Left lung (tissue), 10 donors: ENCODE measurements around the gene TMEM235. TPM values are rescaled to one million over a fixed set of nuclear protein-coding genes. Genes with fewer than 3 reads are reported as not detected.

Experiments used
- ATAC-seq: fragments of 200-7000 bp; cut with Tn5 transposase; one replicate; pipeline ENCODE4 v1.9.1; 2020; ENCODE audit warnings: moderate library complexity
- DNase-seq, 4 donors: peaks; one replicate each; pipeline ENCODE4 v3.0.0-alpha.2; 2013 to 2020
- H3K27ac ChIP-seq, 2 donors: fragments of 200-600 bp; sonication (generic) in 1 of 2; one replicate each; pipeline versions ENCODE4 v1.5.0 to v1.8.0; 2020 to 2021
- H3K27me3 ChIP-seq, 2 donors: fragments of 200-600 bp; sonication (generic) in 1 of 2; one replicate each; pipeline versions ENCODE4 v1.5.0 to v1.8.0; 2020 to 2021
- H3K36me3 ChIP-seq, 2 donors: fragments of 200-600 bp; sonication (generic) in 1 of 2; one replicate each; pipeline versions ENCODE4 v1.5.0 to v1.8.0; 2020 to 2021
- H3K4me1 ChIP-seq, 2 donors: fragments of 200-600 bp; one replicate each; pipeline ENCODE4 v1.8.0; 2021
- H3K4me3 ChIP-seq, 2 donors: fragments of 200-600 bp; sonication (generic) in 1 of 2; one replicate each; pipeline versions ENCODE4 v1.5.0 to v1.8.0; 2020 to 2021; ENCODE audit warnings: mild to moderate bottlenecking in 1 of 2
- H3K9me3 ChIP-seq, 2 donors: fragments of 200-600 bp; sonication (generic) in 1 of 2; one replicate each; pipeline versions ENCODE4 v1.5.0 to v1.8.0; 2020 to 2021
- CTCF ChIP-seq, 2 donors: fragments of 200-600 bp; sonication (generic) in 1 of 2; IDR thresholded peaks; one replicate each; pipeline versions ENCODE4 v1.5.0 to v1.8.0; 2021; ENCODE audit warnings: antibody characterized with exemption in 2 of 2
- intact Hi-C, 2 donors: fragments of 100-400 bp; cut with DNase I; formaldehyde crosslinking; loops; one replicate each; pipeline versions ENCODE4 v1.11.2 to v1.14.2; 2022
- polyA plus RNA-seq, 6 donors: library from polyadenylated mRNA; unstranded; fragments of 120-200 nt; gene quantifications; one replicate each; pipeline ENCODE4 v1.2.1, GENCODE V29; 2013; ENCODE audit not compliant: insufficient read length in 6 of 6
- total RNA-seq, 2 donors: library from RNA; stranded (reverse); fragmentation: NEBNext Ultra II Directional; extraction: Animal tissue kit (Norgen Biotek cat#: 25700); gene quantifications; one replicate each; pipeline ENCODE4 v1.2.1, GENCODE V29; 2021
- donor health status: DM: no; HTN: yes; CAD: no.
- donor health status: DM: no; HTN: no; CAD: no.

Gene TMEM235
- total and polyA plus RNA-seq, 8 donors: 0.11 to 0.35 (median 0.23) TPM; not detected in 4

GRCh38 chr17:78269955-78270381 is 38.5 kb downstream of the TMEM235 start:
- intact Hi-C loops: no loop called here
- Histone ChIP-seq H3K9me3 (no peaks in the 10 kb centered on the region), H3K36me3 (no peaks in the 10 kb centered on the region), H3K27ac (no peak overlapping the region), H3K4me1 (peaks cover 21 to 68% of the 10 kb centered on the region in 2 donors), H3K27me3 (peaks cover 0 to 6% of the 10 kb centered on the region in 2 donors), H3K4me3 (no peak overlapping the region)
- no peak for TF ChIP-seq CTCF (IDR thresholded peaks at IDR 0.05)
- no peak for DNase-seq
- no peak for ATAC-seq

- TF ChIP-seq CTCF (IDR thresholded peaks at IDR 0.05): no peak
- DNase-seq (no peak), ATAC-seq (no peak)
- Histone ChIP-seq H3K36me3 (no peaks in the 10 kb centered on the region), H3K4me1 (peaks cover 15 to 53% of the 10 kb centered on the region in 2 donors), H3K27me3 (peaks cover 0 to 6% of the 10 kb centered on the region in 2 donors), H3K9me3 (no peaks in the 10 kb centered on the region), H3K27ac (no peak overlapping the region), H3K4me3 (no peak overlapping the region)
- intact Hi-C loops: no loop called here
Measured at GRCh38 chr17:78271419-78272170, 40.2 kb downstream of the TMEM235 start.

GRCh38 chr17:78272181-78272913 is 40.9 kb downstream of the TMEM235 start:
- peaks cover 0 to 6% of the 10 kb centered on the region in 2 donors for H3K27me3 ChIP-seq
- no peaks in the 10 kb centered on the region for H3K9me3 ChIP-seq
- TF ChIP-seq CTCF (IDR thresholded peaks at IDR 0.05): no peak
- H3K4me1 ChIP-seq: peaks cover 15 to 45% of the 10 kb centered on the region in 2 donors
- ATAC-seq: peak; percentile 91
- H3K4me3 ChIP-seq: peak overlapping the region in 1 of 2 donors; percentile 14
- peak overlapping the region; percentile 41 to 63 for H3K27ac ChIP-seq
- peak in 3 of 4 donors; percentile 60 to 89 (median 88) for DNase-seq
- H3K36me3 ChIP-seq: no peaks in the 10 kb centered on the region
- intact Hi-C loops: no loop called here

- DNase-seq: no peak
- H3K4me1 ChIP-seq: peaks cover 15 to 42% of the 10 kb centered on the region in 2 donors
- peak; percentile 48 for ATAC-seq
- peak overlapping the region in 1 of 2 donors; percentile 14 for H3K4me3 ChIP-seq
- intact Hi-C loops: no loop called here
- H3K36me3 ChIP-seq: no peaks in the 10 kb centered on the region
- H3K9me3 ChIP-seq: no peaks in the 10 kb centered on the region
- H3K27ac ChIP-seq: peak overlapping the region; percentile 41 to 63
- TF ChIP-seq CTCF (IDR thresholded peaks at IDR 0.05): no peak
- peaks cover 0 to 6% of the 10 kb centered on the region in 2 donors for H3K27me3 ChIP-seq
Measured at GRCh38 chr17:78272914-78273258, 41.5 kb downstream of the TMEM235 start.

GRCh38 chr17:78273813-78274212 is 42.4 kb downstream of the TMEM235 start:
- intact Hi-C loops: no loop called here
- Histone ChIP-seq H3K4me1 (peaks cover 15 to 40% of the 10 kb centered on the region in 2 donors), H3K36me3 (no peaks in the 10 kb centered on the region), H3K27me3 (peaks cover 0 to 6% of the 10 kb centered on the region in 2 donors), H3K27ac (no peak overlapping the region), H3K4me3 (no peak overlapping the region), H3K9me3 (no peaks in the 10 kb centered on the region)
- ATAC-seq (no peak), DNase-seq (no peak)
- no peak for TF ChIP-seq CTCF (IDR thresholded peaks at IDR 0.05)
